ENCODE data around the gene INPP4A. TPM values are rescaled to one million over a fixed set of nuclear protein-coding genes. Genes with fewer than 3 reads are reported as not detected.

The INPP4A gene
- total and polyA plus RNA-seq, 2 of the 13 experiments (the other 11 are each of a cell fraction or from before 2014, with no cell fraction given): 10.1 to 10.9 TPM

- TF ChIP-seq CENPBD1 (CRISPR knock-in tag; IDR thresholded peaks at IDR 0.05; ENCODE audit: borderline replicate concordance, low read depth) (no peak), ZNF644 (CRISPR knock-in tag; IDR thresholded peaks at IDR 0.05; ENCODE audit: low read depth) (no peak), ZNF570 (CRISPR knock-in tag; IDR thresholded peaks at IDR 0.05; ENCODE audit: borderline replicate concordance) (no peak), GTF3A (CRISPR knock-in tag; conservative IDR thresholded peaks at IDR 0.05) (no peak), NFKB2 (CRISPR knock-in tag; IDR thresholded peaks at IDR 0.05; ENCODE audit: borderline replicate concordance) (0 out of 2 replicates have a peak, but pooled peaks have one; percentile 19), MTF1 (CRISPR knock-in tag; IDR thresholded peaks at IDR 0.05) (no peak), TEAD3 (CRISPR knock-in tag; optimal IDR thresholded peaks at IDR 0.05; ENCODE audit: borderline replicate concordance) (peak; percentile 55), ZNF761 (CRISPR knock-in tag; conservative IDR thresholded peaks at IDR 0.05) (0 out of 2 replicates have a peak, but pooled peaks have one; percentile 30), MYNN (CRISPR knock-in tag; IDR thresholded peaks at IDR 0.05; ENCODE audit: low read depth) (no peak), ZSCAN12 (CRISPR knock-in tag; IDR thresholded peaks at IDR 0.05) (no peak), ZNF7 (CRISPR knock-in tag; IDR thresholded peaks at IDR 0.05) (no peak), YEATS2 (CRISPR knock-in tag; IDR thresholded peaks at IDR 0.05; ENCODE audit: borderline replicate concordance) (peak; percentile 51; the same call in 1 of the 2 replicates), BRD4 (CRISPR knock-in tag; IDR thresholded peaks at IDR 0.05) (no peak), ZNF609 (CRISPR knock-in tag; IDR thresholded peaks at IDR 0.05; ENCODE audit: borderline replicate concordance) (no peak), NFIB (CRISPR knock-in tag; IDR thresholded peaks at IDR 0.05; ENCODE audit: borderline replicate concordance) (no peak), FOXM1 (CRISPR knock-in tag; IDR thresholded peaks at IDR 0.05) (no peak), IKZF1 (IDR thresholded peaks at IDR 0.05) (no peak), KDM6A (CRISPR knock-in tag; IDR thresholded peaks at IDR 0.05; ENCODE audit: low read depth) (no peak; the same call in 1 of the 2 replicates), ZNF703 (CRISPR knock-in tag; IDR thresholded peaks at IDR 0.05; ENCODE audit: borderline replicate concordance) (no peak), NCOA2 (CRISPR knock-in tag; IDR thresholded peaks at IDR 0.05) (peak; percentile 20; the same call in 1 of the 2 replicates), HNF1B (CRISPR knock-in tag; IDR thresholded peaks at IDR 0.05) (0 out of 2 replicates have a peak, but pooled peaks have one; percentile 25), TARDBP (CRISPR knock-in tag; IDR thresholded peaks at IDR 0.05) (no peak), TCF12 (IDR thresholded peaks at IDR 0.05) (no peak), TCF12 (CRISPR knock-in tag; IDR thresholded peaks at IDR 0.05) (no peak; the same call in 1 of the 2 replicates), ZKSCAN8 (CRISPR knock-in tag; IDR thresholded peaks at IDR 0.05; ENCODE audit: borderline replicate concordance) (no peak), ZSCAN22 (CRISPR knock-in tag; IDR thresholded peaks at IDR 0.05) (no peak)
Observed at GRCh38 chr2:98444436-98445176, at the start of gene INPP4A (continued).
